A549 (cell line): ENCODE data around the gene PSMB9. TPM values are rescaled to one million over a fixed set of nuclear protein-coding genes. Genes with fewer than 3 reads are reported as not detected.

Experiments
- ATAC-seq, 2 experiments: fragments of 200-7000 bp in 1 of 2; fragments of >200 bp in 1 of 2; cut with Nextera tagmentation in 1 of 2; cut with Tn5 transposase in 1 of 2; 3 replicates each; pipeline versions ENCODE4 v1.8.0 to v1.9.1; 2018 to 2020; ENCODE audit warnings: mild to moderate bottlenecking in 1 of 2, moderate library complexity in 1 of 2
- CTCF ChIA-PET: fragments of 300-600 bp; sonication (Branson Sonifier 250); formaldehyde crosslinking; extraction: SDS; loops from one replicate; lab custom pipeline; 2021; ENCODE audit warnings: antibody characterized with exemption, inconsistent platforms; lab: Yijun Ruan, JAX
- POLR2A ChIA-PET: fragments of 350-600 bp; formaldehyde crosslinking; extraction: SDS; loops from one replicate; lab custom pipeline; 2021; ENCODE audit warnings: antibody characterized with exemption, inconsistent platforms; lab: Yijun Ruan, JAX
- DNase-seq, 2 experiments: peaks; one replicate each; pipeline versions ENCODE4 v3.0.0 to v3.0.0-alpha.2; 2011 to 2016; ENCODE audit warnings: low read depth in 1 of 2, low spot score in 1 of 2
- FAIRE-seq: peaks from 2 replicates; lab custom pipeline; 2011; peaks lifted over from hg19 to GRCh38; lab: Jason Lieb, UNC
- H3K27ac ChIP-seq, 2 experiments: fragments of >200 bp; sonication (Bioruptor Twin); formaldehyde crosslinking; 3 replicates each; pipeline ENCODE4 v1.5.1; 2016 to 2017
- H3K4me1 ChIP-seq: fragments of >200 bp; sonication (Bioruptor Twin); formaldehyde crosslinking; 3 replicates; pipeline ENCODE4 v1.6.1; 2016
- H3K4me2 ChIP-seq: fragments of >200 bp; sonication (Bioruptor Twin); formaldehyde crosslinking; 3 replicates; pipeline ENCODE4 v1.6.1; 2016
- H3K4me3 ChIP-seq: fragments of >200 bp; sonication (Bioruptor Twin); formaldehyde crosslinking; 3 replicates; pipeline ENCODE4 v1.5.1; 2016
- H3K9me3 ChIP-seq: fragments of >200 bp; sonication (Bioruptor Twin); formaldehyde crosslinking; 3 replicates; pipeline ENCODE4 v1.6.1; 2016
- CBX8 ChIP-seq: fragments of 200-600 bp; sonication (generic); IDR thresholded peaks from 2 replicates; pipeline ENCODE4 v1.6.1; 2016
- CHD2 ChIP-seq: fragments of 150-350 bp; IDR thresholded peaks from 2 replicates; pipeline ENCODE4 v1.6.1; 2014; ENCODE audit warnings: low read length; ENCODE audit not compliant: partially characterized antibody
- CHD4 ChIP-seq: fragments of 200-600 bp; sonication (generic); IDR thresholded peaks from 2 replicates; pipeline ENCODE4 v1.6.1; 2016; ENCODE audit warnings: antibody characterized with exemption, mild to moderate bottlenecking, borderline replicate concordance
- CTCF ChIP-seq: fragments of >200 bp; sonication (Bioruptor Twin); formaldehyde crosslinking; IDR thresholded peaks from 3 replicates; pipeline ENCODE4 v1.5.1; 2016
- EHF ChIP-seq: fragments of 250-450 bp; sonication (Bioruptor Pico); IDR thresholded peaks from 2 replicates; pipeline ENCODE4 v1.5.0; 2020; ENCODE audit warnings: mild to moderate bottlenecking
- EHMT2 ChIP-seq: fragments of 200-600 bp; sonication (generic); IDR thresholded peaks from 2 replicates; pipeline ENCODE4 v1.6.1; 2016; ENCODE audit warnings: antibody characterized with exemption, low read depth, mild to moderate bottlenecking, moderate library complexity
- FOSB ChIP-seq: fragments of 250-450 bp; sonication (Bioruptor Pico); IDR thresholded peaks from 2 replicates; pipeline ENCODE4 v1.5.0; 2020; ENCODE audit warnings: mild to moderate bottlenecking, moderate library complexity
- FOXS1 ChIP-seq: fragments of 250-450 bp; sonication (Bioruptor Pico); IDR thresholded peaks from 2 replicates; pipeline ENCODE4 v1.5.0; 2020; ENCODE audit warnings: mild to moderate bottlenecking, moderate library complexity
- HOXA7 ChIP-seq: fragments of 250-450 bp; sonication (Bioruptor Pico); IDR thresholded peaks from 2 replicates; pipeline ENCODE4 v1.5.0; 2020; ENCODE audit warnings: mild to moderate bottlenecking, moderate library complexity
- HOXB13 ChIP-seq: fragments of 250-450 bp; sonication (Bioruptor Pico); IDR thresholded peaks from 2 replicates; pipeline ENCODE4 v1.5.0; 2020; ENCODE audit warnings: low read depth, mild to moderate bottlenecking, moderate library complexity
- HOXB5 ChIP-seq: fragments of 250-450 bp; sonication (Bioruptor Pico); IDR thresholded peaks from 2 replicates; pipeline ENCODE4 v1.5.0; 2020; ENCODE audit warnings: mild to moderate bottlenecking, moderate library complexity
- JUN ChIP-seq, 2 experiments: fragments of >200 bp; sonication (Bioruptor Twin); formaldehyde crosslinking; IDR thresholded peaks; 2 replicates in 1 of 2; 3 replicates in 1 of 2; pipeline ENCODE4 v1.6.1; 2016 to 2017
- KDM5A ChIP-seq: fragments of 200-600 bp; sonication (generic); IDR thresholded peaks from 2 replicates; pipeline ENCODE4 v1.6.1; 2016; ENCODE audit warnings: antibody characterized with exemption, mild to moderate bottlenecking
- MAZ ChIP-seq: fragments of 150-350 bp; IDR thresholded peaks from 2 replicates; pipeline ENCODE4 v1.6.1; 2014; ENCODE audit warnings: antibody characterized with exemption, low read depth, low read length, borderline replicate concordance
- NFE2L2 ChIP-seq: fragments of 150-350 bp; conservative IDR thresholded peaks from 2 replicates; pipeline ENCODE4 v1.6.1; 2014; ENCODE audit warnings: low read length
- NPAS2 ChIP-seq: fragments of 250-450 bp; sonication (Bioruptor Pico); IDR thresholded peaks from 2 replicates; pipeline ENCODE4 v1.8.0; 2022; ENCODE audit warnings: mild to moderate bottlenecking, moderate library complexity, borderline replicate concordance
- PBX3 ChIP-seq: IDR thresholded peaks from 2 replicates; pipeline ENCODE4 v1.6.1; 2012
- PHF8 ChIP-seq: fragments of 200-600 bp; sonication (generic); IDR thresholded peaks from 2 replicates; pipeline ENCODE4 v1.6.1; 2016; ENCODE audit warnings: low read depth, mild to moderate bottlenecking, antibody characterized with exemption, moderate library complexity, borderline replicate concordance
- POLR2A ChIP-seq: IDR thresholded peaks from 2 replicates; pipeline ENCODE4 v1.6.1; 2012; ENCODE audit warnings: mild to moderate bottlenecking, low read length
- RAD21 ChIP-seq, 2 experiments: fragments of >200 bp in 1 of 2; sonication (Bioruptor Twin) in 1 of 2; formaldehyde crosslinking in 1 of 2; IDR thresholded peaks in 1 of 2; conservative IDR thresholded peaks in 1 of 2; 2 replicates in 1 of 2; 3 replicates in 1 of 2; pipeline ENCODE4 v1.6.1; 2012 to 2018; ENCODE audit warnings: inconsistent platforms in 1 of 2
- RARB ChIP-seq: fragments of 250-450 bp; sonication (Bioruptor Pico); IDR thresholded peaks from 2 replicates; pipeline ENCODE4 v1.8.0; 2021; ENCODE audit warnings: mild to moderate bottlenecking, moderate library complexity
- RFX5 ChIP-seq: fragments of 450-650 bp; IDR thresholded peaks from 2 replicates; pipeline ENCODE4 v1.7.1; 2014; ENCODE audit warnings: antibody characterized with exemption, mild to moderate bottlenecking, moderate library complexity
- SMC3 ChIP-seq: fragments of >200 bp; sonication (Bioruptor Twin); formaldehyde crosslinking; IDR thresholded peaks from 3 replicates; pipeline ENCODE4 v1.6.1; 2018; ENCODE audit warnings: inconsistent platforms
- SREBF2 ChIP-seq: fragments of 450-650 bp; IDR thresholded peaks from 2 replicates; pipeline ENCODE4 v1.6.1; 2014; ENCODE audit warnings: mild to moderate bottlenecking, moderate library complexity
- TFCP2L1 ChIP-seq: fragments of 250-450 bp; sonication (Bioruptor Pico); IDR thresholded peaks from 2 replicates; pipeline ENCODE4 v1.5.0; 2021; ENCODE audit warnings: mild to moderate bottlenecking
- ZFP36 ChIP-seq: fragments of 450-650 bp; IDR thresholded peaks from 2 replicates; pipeline ENCODE4 v1.6.1; 2014; ENCODE audit warnings: borderline replicate concordance; ENCODE audit not compliant: partially characterized antibody
- ZNF302 ChIP-seq: fragments of 250-450 bp; sonication (Bioruptor Pico); IDR thresholded peaks from 2 replicates; pipeline ENCODE4 v1.9.0; 2021; ENCODE audit warnings: inconsistent platforms, mild to moderate bottlenecking, moderate library complexity
- ZSCAN20 ChIP-seq: fragments of 250-450 bp; sonication (Bioruptor Pico); IDR thresholded peaks from 2 replicates; pipeline ENCODE4 v1.8.0; 2022; ENCODE audit warnings: mild to moderate bottlenecking, moderate library complexity
- WGBS: methylation state at CpG from one replicate; pipeline ENCODE4 v1.1.6; 2017; ENCODE audit errors: missing lambda C conversion rate; 5-methylcytosine and 5-hydroxymethylcytosine counted together
- polyA plus RNA-seq, 4 experiments: library from polyadenylated mRNA; depleted of rRNA in 3 of 4; stranded (reverse); fragments of >200 nt; fragmentation: RNase III in 1 of 4; extraction: RNeasy Plus Mini Kit Qiagen cat#74134 plus additional on column Dnase treatment in 1 of 4; gene quantifications; 2 replicates in 3 of 4; 3 replicates in 1 of 4; pipeline ENCODE4 v1.2.3, GENCODE V29; 2011 to 2017

Gene PSMB9
- polyA plus RNA-seq, 2 of the 4 experiments (the other 2 are of a cell fraction), result 9.2 to 12.5 TPM

GRCh38 chr6:32843979-32844838, 9.8 kb upstream of the PSMB9 start, which contains the start of gene PSMB8:
Gene PSMB8, minus strand, starts transcription at chr6:32844047. Its CDS starts 51 bp downstream, at chr6:32843996.
- Histone ChIP-seq H3K4me3 (peak within 1 kb of the TSS; percentile 55), H3K9me3 (no peaks in the 10 kb centered on the region), H3K4me2 (peak within 1 kb of the TSS; percentile 82)
- CTCF ChIA-PET, result interaction anchor here (0.9 to 10.9 kb wide), 4 partner anchors 13 to 140 kb away, joined by 3 to 253 read pairs (median 116); partner anchors contain the start of genes PSMB9 and TAP1
- peak; percentile 96 to 99 for ATAC-seq
- no peak for TF ChIP-seq PBX3
- no peak for TF ChIP-seq EHF (CRISPR knock-in tag)
- TF ChIP-seq NFE2L2, result no peak
- no peak for TF ChIP-seq POLR2A
- TF ChIP-seq PHF8, result no peak
- no peak; a peak in 1 of 5 replicates for TF ChIP-seq JUN (IDR thresholded peaks at IDR 0.05)
- peak; percentile 99 for TF ChIP-seq RFX5
- TF ChIP-seq, all 56 proteins: peak for 1
- WGBS, result 3% methylated on average over 24 of the region's 40 CpGs
- no peak for FAIRE-seq
- POLR2A ChIA-PET, result interaction anchor here (0.7 to 2.5 kb wide), 2 partner anchors 10 to 24 kb away, joined by 3 to 16 read pairs; partner anchors contain the start of genes PSMB9 and TAP1
- DNase-seq, result peak; percentile 86 to 87
- Histone ChIP-seq H3K4me1 (0 out of 3 replicates have a peak, but pooled peaks cover 5% of the 10 kb centered on the region), H3K27ac (peak within 1 kb of the TSS; percentile 75 to 90)

- WGBS, result 91% methylated on average over 8 of the region's 19 CpGs
- Histone ChIP-seq H3K9me3 (no peaks in the 10 kb centered on the region), H3K4me1 (0 out of 3 replicates have a peak, but pooled peaks cover 5% of the 10 kb centered on the region), H3K4me2 (peak overlapping the region; percentile 82), H3K27ac (no peak overlapping the region; a peak in 1 of 6 replicates), H3K4me3 (no peak overlapping the region)
- ChIA-PET CTCF (interaction anchor here (0.6 to 10.9 kb wide), 6 partner anchors 12 to 140 kb away, joined by 3 to 253 read pairs (median 6); partner anchors contain the start of genes PSMB9 and TAP1), POLR2A (interaction anchor here (0.7 to 2.5 kb wide), 2 partner anchors 9 to 23 kb away, joined by 3 to 16 read pairs; partner anchors contain the start of genes PSMB9 and TAP1)
- no peak for DNase-seq
- TF ChIP-seq FOSB (no peak), RAD21 (conservative IDR thresholded peaks at IDR 0.05 in 1 of 2, IDR thresholded peaks at IDR 0.05 in 1 of 2) (no peak), ZNF302 (CRISPR knock-in tag) (no peak), ZSCAN20 (CRISPR knock-in tag) (no peak), SREBF2 (no peak), SMC3 (no peak), FOXS1 (CRISPR knock-in tag) (no peak), RARB (CRISPR knock-in tag) (no peak), KDM5A (no peak), ZFP36 (no peak)
- no peak for ATAC-seq
- FAIRE-seq, result no peak
Measured at GRCh38 chr6:32844839-32845383, 9.1 kb upstream of the PSMB9 start.

- POLR2A ChIA-PET, result interaction anchor here (0.7 to 2.5 kb wide), 2 partner anchors 8 to 23 kb away, joined by 3 to 16 read pairs; partner anchors contain the start of genes PSMB9 and TAP1
- DNase-seq (no peak), FAIRE-seq (no peak), ATAC-seq (no peak)
- H3K9me3 ChIP-seq, result no peaks in the 10 kb centered on the region
- CTCF ChIA-PET, result interaction anchor here (0.6 to 10.9 kb wide), 7 partner anchors 12 to 139 kb away, joined by 3 to 253 read pairs (median 4); partner anchors contain the start of genes HLA-DMA, PSMB9 and TAP1
- H3K4me2 ChIP-seq, result no peak overlapping the region
- no peak overlapping the region for H3K4me3 ChIP-seq
- H3K4me1 ChIP-seq, result 0 out of 3 replicates have a peak, but pooled peaks cover 5% of the 10 kb centered on the region
- TF ChIP-seq HOXB13 (CRISPR knock-in tag) (no peak), NPAS2 (CRISPR knock-in tag) (no peak), HOXB5 (CRISPR knock-in tag) (no peak), MAZ (no peak), CHD4 (no peak), EHMT2 (no peak), POLR2A (no peak), CBX8 (no peak), TFCP2L1 (CRISPR knock-in tag) (no peak), HOXA7 (CRISPR knock-in tag) (no peak), RAD21 (conservative IDR thresholded peaks at IDR 0.05 in 1 of 2, IDR thresholded peaks at IDR 0.05 in 1 of 2) (no peak), CTCF (no peak), ZSCAN20 (CRISPR knock-in tag) (no peak), CHD2 (no peak)
- WGBS, result 50% methylated on average over 2 of the region's 10 CpGs
- H3K27ac ChIP-seq, result no peak overlapping the region
Measured at GRCh38 chr6:32845384-32845884, 8.6 kb upstream of the PSMB9 start.
